D341Med (cell line): ENCODE results near the gene PNPO.
"Not testable (repeated sequence)": the region's sequence is repeated elsewhere in the genome, so short reads cannot be mapped to it uniquely, and the experiment has no call there.

ENCODE experiments used
- DNase-seq: peaks from one replicate; pipeline ENCODE4 v3.0.0; 2012; ENCODE audit warnings: low spot score

The PNPO gene

GRCh38 chr17:47975189-47975822 is 33.9 kb downstream of the PNPO start:
- no peak for DNase-seq

- no peak for DNase-seq
These were observed 34.4 kb downstream of the PNPO start for GRCh38 chr17:47975823-47976205.

- DNase-seq = peak; percentile 95
These were observed 37.0 kb downstream of the PNPO start for GRCh38 chr17:47978324-47978723.

GRCh38 chr17:47980541-47980940 is 39.2 kb downstream of the PNPO start:
- no peak for DNase-seq

GRCh38 chr17:47981462-47981861 is 40.1 kb downstream of the PNPO start:
- DNase-seq = no peak

GRCh38 chr17:47982091-47982617 is 40.8 kb downstream of the PNPO start:
- no peak for DNase-seq

- DNase-seq = no peak
These were observed 41.4 kb downstream of the PNPO start for GRCh38 chr17:47982645-47983390.

GRCh38 chr17:47983492-47984223 is 42.3 kb downstream of the PNPO start:
- DNase-seq = no peak

GRCh38 chr17:47986520-47986919 is 45.1 kb downstream of the PNPO start:
- no peak for DNase-seq

GRCh38 chr17:47987240-47987835 is 46.0 kb downstream of the PNPO start:
- DNase-seq = peak; percentile 68

- DNase-seq = not testable (repeated sequence)
These were observed 47.1 kb downstream of the PNPO start for GRCh38 chr17:47988445-47988844.

GRCh38 chr17:47989159-47989558 is 47.8 kb downstream of the PNPO start:
- DNase-seq = no peak

GRCh38 chr17:47989700-47990099 is 48.3 kb downstream of the PNPO start:
- no peak for DNase-seq

GRCh38 chr17:47990962-47991731 is 49.8 kb downstream of the PNPO start:
- DNase-seq = no peak

GRCh38 chr17:47992216-47992615 is 50.8 kb downstream of the PNPO start:
- no peak for DNase-seq

- peak; percentile 26 for DNase-seq
These were observed 51.7 kb downstream of the PNPO start for GRCh38 chr17:47993031-47993564.

- peak; percentile 21 for DNase-seq
These were observed 52.6 kb downstream of the PNPO start for GRCh38 chr17:47993964-47994363.

GRCh38 chr17:47994724-47995123 is 53.4 kb downstream of the PNPO start:
- peak; percentile 43 for DNase-seq

- DNase-seq = peak; percentile 76
These were observed 54.0 kb downstream of the PNPO start for GRCh38 chr17:47995241-47995935.

- DNase-seq = peak; percentile 33
These were observed 54.8 kb downstream of the PNPO start for GRCh38 chr17:47996201-47996600.

- peak; percentile 22 for DNase-seq
These were observed 56.2 kb downstream of the PNPO start for GRCh38 chr17:47997586-47997985.
